Chondrocyte (in vitro differentiated cells): Measurements from ENCODE around the gene ERG28. TPM values are rescaled to one million over a fixed set of nuclear protein-coding genes. Genes with fewer than 3 reads are reported as not detected.

Experiments
- DNase-seq: peaks from one replicate; pipeline ENCODE4 v3.0.0; 2021; ENCODE audit warnings: mixed read lengths, low spot score
- H3K27ac Mint-ChIP-seq: one replicate; pipeline ENCODE4 v1.8.0; 2021; ENCODE audit warnings: mild to moderate bottlenecking, moderate library complexity, mixed read lengths; ENCODE audit not compliant: unreplicated experiment
- H3K27me3 Mint-ChIP-seq: 2 replicates; pipeline ENCODE4 v1.8.0; 2021; ENCODE audit warnings: low read depth, mixed read lengths
- H3K36me3 Mint-ChIP-seq: 2 replicates; pipeline ENCODE4 v1.8.0; 2021; ENCODE audit warnings: low read depth, mixed read lengths
- H3K4me1 Mint-ChIP-seq: 2 replicates; pipeline ENCODE4 v1.8.0; 2021; ENCODE audit warnings: low read depth, mild to moderate bottlenecking, mixed read lengths
- H3K4me3 Mint-ChIP-seq: one replicate; pipeline ENCODE4 v1.8.0; 2021; ENCODE audit warnings: mild to moderate bottlenecking, moderate library complexity, mixed read lengths; ENCODE audit not compliant: unreplicated experiment
- H3K9me3 Mint-ChIP-seq: 2 replicates; pipeline ENCODE4 v1.8.0; 2021; ENCODE audit warnings: low read depth, mixed read lengths
- CTCF ChIP-seq: fragments of 200-600 bp; sonication (generic); IDR thresholded peaks from 2 replicates; pipeline ENCODE4 v1.5.0; 2021; ENCODE audit warnings: antibody characterized with exemption, mild to moderate bottlenecking, moderate library complexity
- total RNA-seq: library from RNA; stranded (reverse); gene quantifications from 3 replicates; pipeline ENCODE4 v1.2.1, GENCODE V29; 2021

ERG28 gene
- total RNA-seq, 1 donor from 2014 or later, result 16.7 TPM

DNA sequence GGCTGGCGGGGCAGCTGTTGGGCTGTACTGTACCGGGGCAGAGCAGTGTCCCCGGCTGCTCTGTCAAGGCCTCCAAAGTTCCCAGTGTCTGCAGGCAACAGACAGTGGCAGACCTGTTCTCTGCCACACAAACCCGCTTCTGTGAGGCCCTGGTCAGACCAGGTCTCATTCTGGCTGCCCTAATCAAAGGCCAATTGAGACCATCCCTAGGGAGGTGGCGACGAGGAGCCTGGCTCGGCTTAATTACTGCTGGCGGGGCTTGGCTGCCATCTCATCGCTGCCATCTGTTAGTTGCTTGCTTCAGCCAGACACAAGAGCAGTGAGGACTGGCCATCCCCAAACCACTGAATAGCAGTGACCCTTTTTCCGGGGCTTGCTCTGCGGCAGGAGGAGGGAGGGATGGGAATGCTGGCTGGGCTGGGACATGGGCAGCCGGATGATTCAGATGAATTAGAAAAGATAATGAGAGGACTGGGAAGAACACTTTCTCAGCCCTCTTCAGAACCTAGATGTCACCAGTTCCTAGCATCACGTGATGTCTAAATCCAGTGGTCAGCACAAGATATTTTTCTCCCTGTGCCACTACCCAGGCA lies 24.5 kb downstream of the ERG28 start:
- Mint-ChIP-seq H3K27me3 (peaks cover 2% of the 10 kb centered on the region), H3K4me3 (no peak overlapping the region), H3K9me3 (no peaks in the 10 kb centered on the region), H3K36me3 (no peaks in the 10 kb centered on the region), H3K4me1 (peaks cover 18% of the 10 kb centered on the region), H3K27ac (no peak overlapping the region)
- no peak for TF ChIP-seq CTCF
- no peak for DNase-seq

GRCh38 chr14:75634848-75635247 lies 25.8 kb downstream of the ERG28 start:
- peaks cover 20% of the 10 kb centered on the region for H3K4me1 Mint-ChIP-seq

GRCh38 chr14:75631453-75631831 lies 29.2 kb downstream of the ERG28 start:
- H3K36me3 Mint-ChIP-seq, result no peaks in the 10 kb centered on the region
- peaks cover 3% of the 10 kb centered on the region for H3K27me3 Mint-ChIP-seq
- peaks cover 16% of the 10 kb centered on the region for H3K4me1 Mint-ChIP-seq
- no peak for DNase-seq
- no peak for TF ChIP-seq CTCF
- H3K4me3 Mint-ChIP-seq, result no peak overlapping the region
- H3K27ac Mint-ChIP-seq, result no peak overlapping the region
- no peaks in the 10 kb centered on the region for H3K9me3 Mint-ChIP-seq

More at GRCh38 chr14:75634848-75635247, 25.8 kb downstream of the ERG28 start:
- TF ChIP-seq CTCF, result no peak
- Mint-ChIP-seq H3K36me3 (no peaks in the 10 kb centered on the region), H3K4me3 (no peak overlapping the region), H3K27ac (no peak overlapping the region), H3K9me3 (no peaks in the 10 kb centered on the region), H3K27me3 (peaks cover 3% of the 10 kb centered on the region)
- DNase-seq, result no peak

DNA sequence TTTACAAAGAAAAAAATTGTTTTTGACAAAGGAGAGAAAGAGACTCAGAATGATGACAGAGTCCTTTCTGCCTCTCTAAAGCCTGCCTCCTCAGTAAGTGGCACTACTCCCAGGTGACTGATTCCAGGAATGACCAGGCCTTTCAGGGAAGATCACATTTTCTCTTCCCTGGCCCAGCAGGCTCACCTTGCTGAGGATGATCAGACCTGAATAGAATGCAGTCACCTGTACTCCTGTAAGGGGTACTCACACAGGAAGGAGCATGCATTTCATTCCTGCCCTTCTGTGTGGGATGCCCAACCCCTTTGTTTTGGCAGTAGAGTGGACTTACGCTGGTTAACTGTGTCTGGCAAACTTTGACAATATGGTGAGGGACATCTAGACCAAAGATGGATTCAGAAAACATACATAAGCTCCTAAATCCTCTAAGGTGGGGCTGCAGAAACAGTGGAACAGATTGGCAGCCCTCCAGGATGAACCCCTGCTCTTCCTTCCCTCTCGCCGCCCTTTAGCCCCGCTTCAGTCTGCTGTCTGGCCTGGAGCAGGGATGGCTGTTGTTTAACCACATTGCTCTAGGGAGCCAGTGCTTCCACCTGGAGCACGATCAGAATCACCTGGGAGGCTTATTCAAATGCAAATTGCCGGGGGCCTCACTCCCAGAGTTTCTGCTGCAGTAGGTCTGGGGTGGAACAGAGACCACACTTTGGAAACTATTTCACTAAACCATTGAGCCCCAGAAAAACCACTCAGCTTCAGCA lies 29.8 kb downstream of the ERG28 start:
- no peak overlapping the region for H3K4me3 Mint-ChIP-seq
- no peaks in the 10 kb centered on the region for H3K36me3 Mint-ChIP-seq
- peaks cover 3% of the 10 kb centered on the region for H3K27me3 Mint-ChIP-seq
- H3K9me3 Mint-ChIP-seq, result no peaks in the 10 kb centered on the region
- DNase-seq, result no peak
- H3K27ac Mint-ChIP-seq, result no peak overlapping the region
- no peak for TF ChIP-seq CTCF
- H3K4me1 Mint-ChIP-seq, result peaks cover 12% of the 10 kb centered on the region

GRCh38 chr14:75628816-75629215 lies 31.9 kb downstream of the ERG28 start:
- H3K9me3 Mint-ChIP-seq, result no peaks in the 10 kb centered on the region
- peaks cover 10% of the 10 kb centered on the region for H3K4me1 Mint-ChIP-seq
- H3K4me3 Mint-ChIP-seq, result no peak overlapping the region
- H3K36me3 Mint-ChIP-seq, result no peaks in the 10 kb centered on the region
- no peak overlapping the region for H3K27ac Mint-ChIP-seq
- H3K27me3 Mint-ChIP-seq, result peaks cover 3% of the 10 kb centered on the region
- DNase-seq, result no peak
- TF ChIP-seq CTCF, result no peak
